Keratinocyte (primary cell): ENCODE data around the gene SMIM35.

Experiments used
- CTCF ChIP-seq, 3 experiments: IDR thresholded peaks in 1 of 3; conservative IDR thresholded peaks in 1 of 3; optimal IDR thresholded peaks in 1 of 3; 2 replicates in 2 of 3; 3 replicates in 1 of 3; pipeline versions ENCODE3 to v1.5.1; 2011; ENCODE audit warnings: low read length in 3 of 3, mild to moderate bottlenecking in 3 of 3, moderate library complexity in 2 of 3, control low read depth in 1 of 3, inconsistent platforms in 1 of 3; ENCODE audit not compliant: insufficient read depth in 2 of 3; ENCODE audit errors: extremely low read depth in 1 of 3
- EZH2 ChIP-seq: IDR thresholded peaks from one replicate; pipeline ENCODE4 v1.6.1; 2012; ENCODE audit warnings: inconsistent platforms, mild to moderate bottlenecking, low read length, moderate library complexity

- TF ChIP-seq CTCF (optimal IDR thresholded peaks at IDR 0.05 in 1 of 3, IDR thresholded peaks at IDR 0.05 in 1 of 3, conservative IDR thresholded peaks at IDR 0.05 in 1 of 3; ENCODE audit: extremely low read depth in 1 of 3, insufficient read depth in 2 of 3, low read length in 3 of 3): no peak
- TF ChIP-seq EZH2: no peak
Observed at GRCh38 chr11:118002541-118003423, 84.0 kb downstream of the SMIM35 start.
